HepG2 (cell line): Measurements from ENCODE around the gene ALDH16A1. TPM values are rescaled to one million over a fixed set of nuclear protein-coding genes. Genes with fewer than 3 reads are reported as not detected.

ENCODE experiments used
- KDM1A ChIP-seq: IDR thresholded peaks from 2 replicates; pipeline ENCODE4 v1.6.1; 2016; ENCODE audit warnings: missing compliant biosample characterization
- KLF13 ChIP-seq: sonication (generic); formaldehyde crosslinking; IDR thresholded peaks from 2 replicates; pipeline ENCODE4 v1.4.0; 2020; ENCODE audit warnings: mild to moderate bottlenecking, missing genetic modification reagents
- MXD3 ChIP-seq: IDR thresholded peaks from 2 replicates; pipeline ENCODE4 v1.6.1; 2016; ENCODE audit warnings: mild to moderate bottlenecking, missing biosample characterization, missing genetic modification reagents
- MZF1 ChIP-seq: sonication (generic); formaldehyde crosslinking; IDR thresholded peaks from 2 replicates; pipeline ENCODE4 v1.8.1; 2023; ENCODE audit warnings: mild to moderate bottlenecking, missing genetic modification reagents, borderline replicate concordance
- NR2F6 ChIP-seq, 2 experiments: IDR thresholded peaks; 2 replicates each; pipeline ENCODE4 v1.6.1; 2016; ENCODE audit warnings: antibody characterized with exemption in 1 of 2, mild to moderate bottlenecking in 1 of 2
- PHF5A ChIP-seq: IDR thresholded peaks from one replicate; pipeline ENCODE4 v1.6.1; 2018; ENCODE audit warnings: low read depth, missing genetic modification reagents; ENCODE audit not compliant: unreplicated experiment
- POLR2AphosphoS5 ChIP-seq: IDR thresholded peaks from 2 replicates; pipeline ENCODE4 v1.6.1; 2012; ENCODE audit warnings: low read depth, low read length
- SP1 ChIP-seq, 2 experiments: fragments of 450-650 bp in 1 of 2; sonication (generic) in 1 of 2; formaldehyde crosslinking in 1 of 2; IDR thresholded peaks; 2 replicates each; pipeline versions ENCODE4 v1.4.0 to v1.6.1; 2016 to 2020; ENCODE audit warnings: missing genetic modification reagents in 1 of 2
- TBX3 ChIP-seq: fragments of 450-650 bp; IDR thresholded peaks from 2 replicates; pipeline ENCODE4 v1.6.1; 2017; ENCODE audit warnings: antibody characterized with exemption, mild to moderate bottlenecking, inconsistent platforms, borderline replicate concordance
- ZBTB38 ChIP-seq: sonication (generic); formaldehyde crosslinking; IDR thresholded peaks from 2 replicates; pipeline ENCODE4 v1.5.1; 2020; ENCODE audit warnings: mild to moderate bottlenecking, missing genetic modification reagents
- ZBTB7B ChIP-seq: sonication (generic); formaldehyde crosslinking; IDR thresholded peaks from 2 replicates; pipeline ENCODE4 v1.4.0; 2020; ENCODE audit warnings: missing genetic modification reagents
- ZMYM2 ChIP-seq: sonication (generic); formaldehyde crosslinking; IDR thresholded peaks from 2 replicates; pipeline ENCODE4 v1.8.0; 2022; ENCODE audit warnings: mild to moderate bottlenecking, missing genetic modification reagents
- ZNF253 ChIP-seq: sonication (generic); formaldehyde crosslinking; IDR thresholded peaks from 2 replicates; pipeline ENCODE4 v1.8.0; 2022; ENCODE audit warnings: mild to moderate bottlenecking, missing genetic modification reagents, borderline replicate concordance
- ZNF468 ChIP-seq: sonication (generic); formaldehyde crosslinking; IDR thresholded peaks from 2 replicates; pipeline ENCODE4 v1.8.0; 2022; ENCODE audit warnings: mild to moderate bottlenecking, moderate library complexity, missing genetic modification reagents
- ZNF652 ChIP-seq: IDR thresholded peaks from 2 replicates; pipeline ENCODE4 v1.6.1; 2016; ENCODE audit warnings: low read depth, borderline replicate concordance
- polyA plus RNA-seq, 8 experiments: library from polyadenylated mRNA; depleted of rRNA in 3 of 8; stranded (reverse) in 7 of 8; unstranded in 1 of 8; fragments of >200 nt; fragmentation: Illumina TruSeq in 4 of 8; extraction: Trizol in 4 of 8; gene quantifications; 2 replicates each; pipeline versions ENCODE4 v1.2.1 to v1.2.3, GENCODE V29; 2011 to 2016; ENCODE audit warnings: low read depth in 4 of 8, missing spikeins in 1 of 8, mixed read lengths in 1 of 8; ENCODE audit not compliant: insufficient read depth in 1 of 8
- total RNA-seq, 5 experiments: library from RNA; depleted of rRNA; stranded (reverse); fragments of >200 nt; fragmentation: Illumina TruSeq; extraction: Trizol; gene quantifications; 2 replicates each; pipeline ENCODE4 v1.2.3, GENCODE V29; 2016; ENCODE audit warnings: low read depth in 1 of 5
- TF ChIP-seq, protein P1 (sequence below): sonication (generic); formaldehyde crosslinking; IDR thresholded peaks from 2 replicates; pipeline ENCODE4 v1.5.0; 2020; ENCODE audit warnings: missing genetic modification reagents, mild to moderate bottlenecking, borderline replicate concordance
- TF ChIP-seq, protein P2 (sequence below): sonication (generic); formaldehyde crosslinking; IDR thresholded peaks from 2 replicates; pipeline ENCODE4 v1.4.0; 2020; ENCODE audit warnings: mild to moderate bottlenecking, missing genetic modification reagents
- TF ChIP-seq, protein P3 (sequence below): sonication (generic); formaldehyde crosslinking; IDR thresholded peaks from 2 replicates; pipeline ENCODE4 v1.5.1; 2020; ENCODE audit warnings: mild to moderate bottlenecking, missing genetic modification reagents
- TF ChIP-seq, protein P4 (sequence below): sonication (generic); formaldehyde crosslinking; IDR thresholded peaks from 2 replicates; pipeline ENCODE4 v1.5.0; 2020; ENCODE audit warnings: missing genetic modification reagents

Gene ALDH16A1
- total and polyA plus RNA-seq, 2 of the 13 experiments (the other 11 are each of a cell fraction or from before 2014, with no cell fraction given): 8.4 to 34.9 TPM

GRCh38 chr19:49492573-49493405 is 39.8 kb downstream of the ALDH16A1 start (continued):
- TF ChIP-seq MXD3 (CRISPR knock-in tag) (no peak), TBX3 (no peak), KLF13 (CRISPR knock-in tag) (no peak), ZMYM2 (CRISPR knock-in tag) (no peak), KDM1A (CRISPR knock-in tag) (no peak), NR2F6 (IDR thresholded peaks at IDR 0.05) (no peak), NR2F6 (CRISPR knock-in tag; IDR thresholded peaks at IDR 0.05) (no peak), MZF1 (no peak), PHF5A (CRISPR knock-in tag) (peak; percentile 80), ZBTB7B (CRISPR knock-in tag) (no peak), ZNF652 (no peak), SP1 (IDR thresholded peaks at IDR 0.05) (no peak), SP1 (CRISPR knock-in tag; IDR thresholded peaks at IDR 0.05) (0 out of 2 replicates have a peak, but pooled peaks have one; percentile 17), ZNF253 (CRISPR knock-in tag) (no peak), POLR2AphosphoS5 (peak; percentile 80), ZNF468 (CRISPR knock-in tag) (no peak), ZBTB38 (peak; percentile 31; the same call in 1 of the 2 replicates)
- TF ChIP-seq, protein P1, sequence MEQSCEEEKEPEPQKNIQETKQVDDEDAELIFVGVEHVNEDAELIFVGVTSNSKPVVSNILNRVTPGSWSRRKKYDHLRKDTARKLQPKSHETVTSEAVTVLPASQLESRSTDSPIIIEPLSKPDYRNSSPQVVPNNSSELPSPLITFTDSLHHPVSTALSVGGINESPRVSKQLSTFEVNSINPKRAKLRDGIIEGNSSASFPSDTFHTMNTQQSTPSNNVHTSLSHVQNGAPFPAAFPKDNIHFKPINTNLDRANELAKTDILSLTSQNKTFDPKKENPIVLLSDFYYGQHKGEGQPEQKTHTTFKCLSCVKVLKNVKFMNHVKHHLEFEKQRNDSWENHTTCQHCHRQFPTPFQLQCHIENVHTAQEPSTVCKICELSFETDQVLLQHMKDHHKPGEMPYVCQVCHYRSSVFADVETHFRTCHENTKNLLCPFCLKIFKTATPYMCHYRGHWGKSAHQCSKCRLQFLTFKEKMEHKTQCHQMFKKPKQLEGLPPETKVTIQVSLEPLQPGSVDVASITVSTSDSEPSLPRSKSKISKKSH (CRISPR knock-in tag): no peak
- TF ChIP-seq, protein P2, sequence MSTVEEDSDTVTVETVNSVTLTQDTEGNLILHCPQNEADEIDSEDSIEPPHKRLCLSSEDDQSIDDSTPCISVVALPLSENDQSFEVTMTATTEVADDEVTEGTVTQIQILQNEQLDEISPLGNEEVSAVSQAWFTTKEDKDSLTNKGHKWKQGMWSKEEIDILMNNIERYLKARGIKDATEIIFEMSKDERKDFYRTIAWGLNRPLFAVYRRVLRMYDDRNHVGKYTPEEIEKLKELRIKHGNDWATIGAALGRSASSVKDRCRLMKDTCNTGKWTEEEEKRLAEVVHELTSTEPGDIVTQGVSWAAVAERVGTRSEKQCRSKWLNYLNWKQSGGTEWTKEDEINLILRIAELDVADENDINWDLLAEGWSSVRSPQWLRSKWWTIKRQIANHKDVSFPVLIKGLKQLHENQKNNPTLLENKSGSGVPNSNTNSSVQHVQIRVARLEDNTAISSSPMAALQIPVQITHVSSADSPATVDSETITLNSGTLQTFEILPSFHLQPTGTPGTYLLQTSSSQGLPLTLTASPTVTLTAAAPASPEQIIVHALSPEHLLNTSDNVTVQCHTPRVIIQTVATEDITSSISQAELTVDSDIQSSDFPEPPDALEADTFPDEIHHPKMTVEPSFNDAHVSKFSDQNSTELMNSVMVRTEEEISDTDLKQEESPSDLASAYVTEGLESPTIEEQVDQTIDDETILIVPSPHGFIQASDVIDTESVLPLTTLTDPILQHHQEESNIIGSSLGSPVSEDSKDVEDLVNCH (CRISPR knock-in tag): no peak
- TF ChIP-seq, protein P3, sequence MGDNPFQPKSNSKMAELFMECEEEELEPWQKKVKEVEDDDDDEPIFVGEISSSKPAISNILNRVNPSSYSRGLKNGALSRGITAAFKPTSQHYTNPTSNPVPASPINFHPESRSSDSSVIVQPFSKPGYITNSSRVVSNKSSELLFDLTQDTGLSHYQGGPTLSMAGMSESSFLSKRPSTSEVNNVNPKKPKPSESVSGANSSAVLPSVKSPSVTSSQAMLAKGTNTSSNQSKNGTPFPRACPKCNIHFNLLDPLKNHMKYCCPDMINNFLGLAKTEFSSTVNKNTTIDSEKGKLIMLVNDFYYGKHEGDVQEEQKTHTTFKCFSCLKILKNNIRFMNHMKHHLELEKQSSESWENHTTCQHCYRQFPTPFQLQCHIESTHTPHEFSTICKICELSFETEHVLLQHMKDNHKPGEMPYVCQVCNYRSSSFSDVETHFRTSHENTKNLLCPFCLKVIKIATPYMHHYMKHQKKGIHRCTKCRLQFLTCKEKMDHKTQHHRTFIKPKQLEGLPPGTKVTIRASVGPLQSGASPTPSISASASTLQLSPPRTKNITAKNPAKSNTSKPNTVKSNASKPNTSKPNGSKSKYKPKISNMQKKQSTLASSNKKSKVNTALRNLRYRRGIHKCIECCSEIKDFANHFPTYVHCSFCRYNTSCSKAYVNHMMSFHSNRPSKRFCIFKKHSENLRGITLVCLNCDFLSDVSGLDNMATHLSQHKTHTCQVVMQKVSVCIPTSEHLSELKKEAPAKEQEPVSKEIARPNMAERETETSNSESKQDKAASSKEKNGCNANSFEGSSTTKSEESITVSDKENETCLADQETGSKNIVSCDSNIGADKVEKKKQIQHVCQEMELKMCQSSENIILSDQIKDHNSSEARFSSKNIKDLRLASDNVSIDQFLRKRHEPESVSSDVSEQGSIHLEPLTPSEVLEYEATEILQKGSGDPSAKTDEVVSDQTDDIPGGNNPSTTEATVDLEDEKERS: no peak
- TF ChIP-seq, protein P4, sequence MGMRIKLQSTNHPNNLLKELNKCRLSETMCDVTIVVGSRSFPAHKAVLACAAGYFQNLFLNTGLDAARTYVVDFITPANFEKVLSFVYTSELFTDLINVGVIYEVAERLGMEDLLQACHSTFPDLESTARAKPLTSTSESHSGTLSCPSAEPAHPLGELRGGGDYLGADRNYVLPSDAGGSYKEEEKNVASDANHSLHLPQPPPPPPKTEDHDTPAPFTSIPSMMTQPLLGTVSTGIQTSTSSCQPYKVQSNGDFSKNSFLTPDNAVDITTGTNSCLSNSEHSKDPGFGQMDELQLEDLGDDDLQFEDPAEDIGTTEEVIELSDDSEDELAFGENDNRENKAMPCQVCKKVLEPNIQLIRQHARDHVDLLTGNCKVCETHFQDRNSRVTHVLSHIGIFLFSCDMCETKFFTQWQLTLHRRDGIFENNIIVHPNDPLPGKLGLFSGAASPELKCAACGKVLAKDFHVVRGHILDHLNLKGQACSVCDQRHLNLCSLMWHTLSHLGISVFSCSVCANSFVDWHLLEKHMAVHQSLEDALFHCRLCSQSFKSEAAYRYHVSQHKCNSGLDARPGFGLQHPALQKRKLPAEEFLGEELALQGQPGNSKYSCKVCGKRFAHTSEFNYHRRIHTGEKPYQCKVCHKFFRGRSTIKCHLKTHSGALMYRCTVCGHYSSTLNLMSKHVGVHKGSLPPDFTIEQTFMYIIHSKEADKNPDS (CRISPR knock-in tag): no peak
